Naive thymus-derived CD4-positive, alpha-beta T cell (primary cell): ENCODE results near the gene CETN3. TPM values are rescaled to one million over a fixed set of nuclear protein-coding genes. Genes with fewer than 3 reads are reported as not detected.
"Not testable (repeated sequence)": the region's sequence is repeated elsewhere in the genome, so short reads cannot be mapped to it uniquely, and the experiment has no call there.

Experiments
- ATAC-seq: fragments of 150-1000 bp; cut with Tn5 transposase; 2 replicates; pipeline ENCODE4 v1.10.0; 2021; ENCODE audit warnings: mild to moderate bottlenecking, moderate library complexity
- CTCF ChIA-PET: fragments of 350-600 bp; sonication (Branson Sonifier 250); formaldehyde crosslinking; loops from one replicate; lab custom pipeline; 2021; ENCODE audit warnings: antibody characterized with exemption; lab: Charles Lee
- POLR2A ChIA-PET: fragments of 350-600 bp; sonication (Branson Sonifier 250); formaldehyde crosslinking; loops from one replicate; lab custom pipeline; 2021; ENCODE audit warnings: antibody characterized with exemption, inconsistent platforms; lab: Charles Lee
- DNase-seq, 9 donors: peaks; one replicate each; pipeline versions ENCODE4 v3.0.0 to v3.0.0-alpha.2; 2020 to 2022; ENCODE audit warnings: mixed read lengths in 1 of 9
- H3K27ac ChIP-seq: one replicate; pipeline ENCODE4 v1.7.0; 2013; ENCODE audit warnings: mild to moderate bottlenecking, low read depth, low read length, moderate library complexity
- H3K27me3 ChIP-seq, 2 donors: one replicate each; pipeline ENCODE4 v1.7.0; 2013; ENCODE audit warnings: low read length in 2 of 2, mild to moderate bottlenecking in 2 of 2, moderate library complexity in 2 of 2; ENCODE audit not compliant: control insufficient read depth in 2 of 2, insufficient read depth in 2 of 2
- H3K36me3 ChIP-seq, 3 experiments: 1 replicate in 2 of 3; 2 replicates in 1 of 3; pipeline ENCODE4 v1.7.0; 2013; ENCODE audit warnings: low read length in 3 of 3, mild to moderate bottlenecking in 3 of 3, moderate library complexity in 1 of 3; ENCODE audit not compliant: insufficient read depth in 3 of 3, control insufficient read depth in 2 of 3
- H3K4me1 ChIP-seq, 2 donors: one replicate each; pipeline ENCODE4 v1.7.0; 2013; ENCODE audit warnings: low read length in 2 of 2, mild to moderate bottlenecking in 2 of 2, moderate library complexity in 1 of 2; ENCODE audit not compliant: control insufficient read depth in 2 of 2, insufficient read depth in 2 of 2
- H3K4me3 ChIP-seq: 2 replicates; pipeline ENCODE4 v1.7.0; 2013; ENCODE audit warnings: mild to moderate bottlenecking, low read length
- H3K9me3 ChIP-seq, 3 experiments: 1 replicate in 2 of 3; 2 replicates in 1 of 3; pipeline ENCODE4 v1.7.0; 2013; ENCODE audit warnings: low read length in 3 of 3; ENCODE audit not compliant: control insufficient read depth in 2 of 3
- H3K27ac Mint-ChIP-seq, 9 donors: one replicate each; pipeline ENCODE4 v1.8.0; 2020 to 2022; ENCODE audit warnings: mixed read lengths in 9 of 9, mild to moderate bottlenecking in 8 of 9, moderate library complexity in 5 of 9, inconsistent platforms in 2 of 9
- H3K27me3 Mint-ChIP-seq, 5 donors: one replicate each; pipeline ENCODE4 v1.8.0; 2021 to 2022; ENCODE audit warnings: mixed read lengths in 5 of 5, mild to moderate bottlenecking in 1 of 5
- H3K36me3 Mint-ChIP-seq, 5 donors: one replicate each; pipeline ENCODE4 v1.8.0; 2020 to 2022; ENCODE audit warnings: mixed read lengths in 5 of 5, mild to moderate bottlenecking in 3 of 5, inconsistent platforms in 1 of 5
- H3K4me1 Mint-ChIP-seq, 7 donors: one replicate each; pipeline ENCODE4 v1.8.0; 2020 to 2022; ENCODE audit warnings: mixed read lengths in 7 of 7, mild to moderate bottlenecking in 3 of 7, inconsistent platforms in 1 of 7
- H3K4me3 Mint-ChIP-seq, 10 donors: one replicate each; pipeline ENCODE4 v1.8.0; 2020 to 2022; ENCODE audit warnings: mild to moderate bottlenecking in 10 of 10, mixed read lengths in 10 of 10, moderate library complexity in 6 of 10, inconsistent platforms in 2 of 10
- H3K9me3 Mint-ChIP-seq, 11 donors: one replicate each; pipeline ENCODE4 v1.8.0; 2020 to 2022; ENCODE audit warnings: mixed read lengths in 11 of 11, mild to moderate bottlenecking in 4 of 11, inconsistent platforms in 1 of 11, moderate library complexity in 1 of 11
- intact Hi-C, 2 donors: fragments of 100-400 bp; cut with micrococcal nuclease; formaldehyde crosslinking; loops; one replicate each; pipeline ENCODE4 v1.15.1; 2023
- polyA plus RNA-seq, 2 donors: library from polyadenylated mRNA; unstranded; fragments of 300-500 nt; fragmentation: Illumina TruSeq; gene quantifications; one replicate each; pipeline ENCODE4 v1.2.3, GENCODE V29; 2021
- total RNA-seq, 6 experiments: library from RNA in 5 of 6; stranded (reverse) in 5 of 6; gene quantifications; 1 replicate in 5 of 6; 2 replicates in 1 of 6; pipeline ENCODE4 v1.2.3 and lab custom pipeline; 2021 to 2026

The CETN3 gene
- total and polyA plus RNA-seq, 7 experiments from 2014 or later, result 4.4 to 32.7 (median 26.0) TPM

- no peaks in the 10 kb centered on the region for H3K4me1 ChIP-seq
- CTCF ChIA-PET, result no interaction called here
- H3K4me1 Mint-ChIP-seq, result no peaks in the 10 kb centered on the region
- intact Hi-C loops, result no loop called here
- peaks cover 0 to 14% (median 2%) of the 10 kb centered on the region in 11 donors for H3K9me3 Mint-ChIP-seq
- no peaks in the 10 kb centered on the region for H3K9me3 ChIP-seq
- H3K27me3 ChIP-seq, result peaks cover 0 to 4% of the 10 kb centered on the region in 2 donors
- H3K27ac Mint-ChIP-seq, result no peak overlapping the region
- no peaks in the 10 kb centered on the region for H3K36me3 Mint-ChIP-seq
- peaks cover 8 to 49% (median 28%) of the 10 kb centered on the region in 5 donors for H3K27me3 Mint-ChIP-seq
- no peak for ATAC-seq
- H3K4me3 Mint-ChIP-seq, result no peak overlapping the region
- no peak for DNase-seq
- POLR2A ChIA-PET, result no interaction called here
- H3K4me3 ChIP-seq, result no peak overlapping the region
- H3K36me3 ChIP-seq, result no peaks in the 10 kb centered on the region
- no peak overlapping the region for H3K27ac ChIP-seq
These were observed 29.9 kb downstream of the CETN3 start for GRCh38 chr5:90379652-90380051.

- Mint-ChIP-seq H3K9me3 (peaks cover 0 to 8% (median 0%) of the 10 kb centered on the region in 11 donors), H3K27ac (no peak overlapping the region), H3K4me3 (no peak overlapping the region), H3K36me3 (no peaks in the 10 kb centered on the region), H3K27me3 (peaks cover 8 to 49% (median 30%) of the 10 kb centered on the region in 5 donors), H3K4me1 (no peaks in the 10 kb centered on the region)
- Histone ChIP-seq H3K4me1 (no peaks in the 10 kb centered on the region), H3K9me3 (no peaks in the 10 kb centered on the region), H3K27me3 (peaks cover 0 to 4% of the 10 kb centered on the region in 2 donors), H3K36me3 (no peaks in the 10 kb centered on the region), H3K27ac (no peak overlapping the region), H3K4me3 (no peak overlapping the region)
- no peak for ATAC-seq
- ChIA-PET CTCF (no interaction called here), POLR2A (no interaction called here)
- DNase-seq, result no peak
- intact Hi-C loops, result no loop called here
These were observed 30.8 kb downstream of the CETN3 start for GRCh38 chr5:90378752-90379151.

- H3K27ac ChIP-seq, H3K36me3 Mint-ChIP-seq, intact Hi-C loops, H3K27me3 ChIP-seq, POLR2A ChIA-PET, CTCF ChIA-PET, ATAC-seq, H3K4me1 ChIP-seq, H3K27ac Mint-ChIP-seq, H3K36me3 ChIP-seq, H3K4me3 ChIP-seq, H3K9me3 ChIP-seq, DNase-seq, H3K4me1 Mint-ChIP-seq, H3K4me3 Mint-ChIP-seq: not testable (repeated sequence)
- Mint-ChIP-seq H3K9me3 (peaks cover 4 to 36% (median 13%) of the 10 kb centered on the region in 11 donors), H3K27me3 (peaks cover 11 to 43% (median 18%) of the 10 kb centered on the region in 5 donors)
These were observed 38.3 kb downstream of the CETN3 start for GRCh38 chr5:90371269-90371668.

- Histone ChIP-seq H3K36me3 (no peaks in the 10 kb centered on the region), H3K9me3 (no peaks in the 10 kb centered on the region), H3K27ac (no peak overlapping the region), H3K4me3 (no peak overlapping the region), H3K4me1 (no peaks in the 10 kb centered on the region), H3K27me3 (no peaks in the 10 kb centered on the region)
- POLR2A ChIA-PET, result no interaction called here
- ATAC-seq (no peak), DNase-seq (no peak)
- no peaks in the 10 kb centered on the region for H3K4me1 Mint-ChIP-seq
- CTCF ChIA-PET, result interaction anchor here (0.7 kb wide), 1 partner anchor 774 kb away, joined by 3 read pairs; no protein-coding TSS in a partner anchor
- H3K27me3 Mint-ChIP-seq, result peaks cover 6 to 31% (median 16%) of the 10 kb centered on the region in 5 donors
- H3K36me3 Mint-ChIP-seq, result peaks cover 0 to 6% (median 4%) of the 10 kb centered on the region in 5 donors
- H3K9me3 Mint-ChIP-seq, result peaks cover 4 to 30% (median 13%) of the 10 kb centered on the region in 11 donors
- no peak overlapping the region for H3K4me3 Mint-ChIP-seq
- intact Hi-C loops, result no loop called here
- no peak overlapping the region for H3K27ac Mint-ChIP-seq
These were observed 40.9 kb downstream of the CETN3 start for GRCh38 chr5:90368454-90369246.

- Mint-ChIP-seq H3K4me1 (no peaks in the 10 kb centered on the region), H3K36me3 (peaks cover 0 to 6% (median 4%) of the 10 kb centered on the region in 5 donors), H3K4me3 (no peak overlapping the region), H3K27me3 (peaks cover 6 to 34% (median 18%) of the 10 kb centered on the region in 5 donors), H3K9me3 (peaks cover 4 to 30% (median 13%) of the 10 kb centered on the region in 11 donors), H3K27ac (no peak overlapping the region)
- H3K27me3 ChIP-seq, result no peaks in the 10 kb centered on the region
- CTCF ChIA-PET, result no interaction called here
- no peak overlapping the region for H3K4me3 ChIP-seq
- ATAC-seq (no peak), DNase-seq (no peak)
- H3K4me1 ChIP-seq, result no peaks in the 10 kb centered on the region
- H3K36me3 ChIP-seq, result no peaks in the 10 kb centered on the region
- intact Hi-C loops, result no loop called here
- H3K9me3 ChIP-seq, result no peaks in the 10 kb centered on the region
- H3K27ac ChIP-seq, result no peak overlapping the region
- POLR2A ChIA-PET, result no interaction called here
These were observed 41.7 kb downstream of the CETN3 start for GRCh38 chr5:90367879-90368278.

GRCh38 chr5:90366948-90367347, 42.6 kb downstream of the CETN3 start:
- ATAC-seq (no peak), DNase-seq (no peak)
- Mint-ChIP-seq H3K9me3 (peaks cover 3 to 27% (median 10%) of the 10 kb centered on the region in 11 donors), H3K36me3 (peaks cover 0 to 5% (median 3%) of the 10 kb centered on the region in 5 donors), H3K4me1 (no peaks in the 10 kb centered on the region), H3K4me3 (no peak overlapping the region), H3K27ac (no peak overlapping the region), H3K27me3 (peaks cover 11 to 40% (median 18%) of the 10 kb centered on the region in 5 donors)
- CTCF ChIA-PET, result no interaction called here
- Histone ChIP-seq H3K27me3 (no peaks in the 10 kb centered on the region), H3K4me3 (no peak overlapping the region), H3K4me1 (no peaks in the 10 kb centered on the region), H3K27ac (no peak overlapping the region), H3K9me3 (no peaks in the 10 kb centered on the region), H3K36me3 (no peaks in the 10 kb centered on the region)
- intact Hi-C loops, result no loop called here
- POLR2A ChIA-PET, result interaction anchor here (0.6 kb wide), 1 partner anchor 54 kb away, joined by 4 read pairs; no protein-coding TSS in a partner anchor
